Endothelial cell of umbilical vein (primary cell): ENCODE measurements around the gene PLB1. TPM values are rescaled to one million over a fixed set of nuclear protein-coding genes. Genes with fewer than 3 reads are reported as not detected.

Experiments
- BruUV-seq: library from RNA; stranded (reverse); fragments of 400-500 nt; replicated peaks from 2 replicates; lab custom pipeline; 2021; lab: Mats Ljungman, UMichigan
- CTCF ChIA-PET: fragments of 300-600, 350-600 bp; sonication (Branson Sonifier 250); formaldehyde crosslinking; loops from one replicate; lab custom pipeline; 2021; ENCODE audit warnings: antibody characterized with exemption, inconsistent platforms; lab: Charles Lee
- POLR2A ChIA-PET: fragments of 300-600, 350-600 bp; sonication (Branson Sonifier 250); formaldehyde crosslinking; loops from one replicate; lab custom pipeline; 2021; ENCODE audit warnings: antibody characterized with exemption, inconsistent platforms; lab: Charles Lee
- DNase-seq: peaks from one replicate; pipeline ENCODE4 v3.0.0-alpha.2; 2011; ENCODE audit warnings: low read depth, low spot score
- FAIRE-seq: peaks from 2 replicates; lab custom pipeline; 2011; peaks lifted over from hg19 to GRCh38; lab: Jason Lieb, UNC
- H2AFZ ChIP-seq: 2 replicates; pipeline ENCODE4 v1.6.0; 2012; ENCODE audit warnings: low read depth, low read length, control low read depth, inconsistent platforms
- H3K27ac ChIP-seq: 2 replicates; pipeline ENCODE4 v1.5.1; 2011; ENCODE audit warnings: low read depth, mild to moderate bottlenecking, control low read depth, low read length, moderate library complexity; ENCODE audit not compliant: insufficient read depth
- H3K27me3 ChIP-seq, 2 experiments: 2 replicates each; pipeline versions ENCODE4 v1.6.0 to v1.6.1; 2011; ENCODE audit warnings: low read length in 2 of 2, mixed read lengths in 1 of 2; ENCODE audit not compliant: control insufficient read depth in 2 of 2, insufficient read depth in 2 of 2
- H3K36me3 ChIP-seq, 2 experiments: 2 replicates in 1 of 2; 3 replicates in 1 of 2; pipeline ENCODE4 v1.5.1; 2011; ENCODE audit warnings: low read length in 2 of 2, mild to moderate bottlenecking in 1 of 2, moderate library complexity in 1 of 2; ENCODE audit not compliant: control insufficient read depth in 2 of 2, insufficient read depth in 2 of 2; ENCODE audit errors: extremely low read depth in 1 of 2
- H3K4me1 ChIP-seq: 3 replicates; pipeline ENCODE4 v1.5.1; 2011; ENCODE audit warnings: mild to moderate bottlenecking, low read length; ENCODE audit not compliant: control insufficient read depth, insufficient read depth; ENCODE audit errors: extremely low read depth
- H3K4me2 ChIP-seq: 2 replicates; pipeline ENCODE4 v1.6.1; 2011; ENCODE audit warnings: low read length, control low read depth, mixed read lengths; ENCODE audit not compliant: insufficient read depth
- H3K4me3 ChIP-seq, 3 experiments: fragments of 200-600 bp in 1 of 3; sonication (generic), shearing (Covaris generic) in 1 of 3; replicated peaks in 1 of 3; 2 replicates each; pipeline ENCODE4 v1.5.1; 2011 to 2016; ENCODE audit warnings: control low read depth in 3 of 3, low read length in 3 of 3, mild to moderate bottlenecking in 2 of 3, inconsistent platforms in 1 of 3, low read depth in 1 of 3, moderate library complexity in 1 of 3; ENCODE audit not compliant: insufficient read depth in 1 of 3
- H3K79me2 ChIP-seq: 2 replicates; pipeline ENCODE4 v1.6.0; 2012; ENCODE audit warnings: low read length, inconsistent platforms; ENCODE audit not compliant: control insufficient read depth, insufficient read depth
- H3K9ac ChIP-seq: replicated peaks from 2 replicates; pipeline ENCODE3; 2011; ENCODE audit warnings: low read length, control low read depth; ENCODE audit not compliant: insufficient read depth; ENCODE audit errors: extremely low read depth
- H3K9me1 ChIP-seq: replicated peaks from 3 replicates; pipeline ENCODE4 v1.6.0; 2011; ENCODE audit warnings: mild to moderate bottlenecking, low read length; ENCODE audit not compliant: control insufficient read depth, insufficient read depth; ENCODE audit errors: extremely low read depth
- H3K9me3 ChIP-seq: replicated peaks from 2 replicates; pipeline ENCODE4 v1.5.1; 2012; ENCODE audit warnings: low read length, inconsistent platforms; ENCODE audit not compliant: control insufficient read depth, insufficient read depth
- H4K20me1 ChIP-seq: replicated peaks from 2 replicates; pipeline ENCODE3; 2011; ENCODE audit warnings: mild to moderate bottlenecking, low read length; ENCODE audit not compliant: control insufficient read depth, insufficient read depth; ENCODE audit errors: extremely low read depth
- CTCF ChIP-seq, 2 donors: IDR thresholded peaks; 1 replicate in 1 of 2; 2 replicates in 1 of 2; pipeline ENCODE4 v1.5.1; 2011; ENCODE audit warnings: low read length in 2 of 2, mild to moderate bottlenecking in 2 of 2, moderate library complexity in 2 of 2, control low read depth in 1 of 2, inconsistent platforms in 1 of 2, low read depth in 1 of 2; ENCODE audit not compliant: insufficient read depth in 1 of 2; ENCODE audit errors: extremely low read depth in 1 of 2
- EZH2 ChIP-seq: IDR thresholded peaks from 2 replicates; pipeline ENCODE4 v1.6.1; 2012; ENCODE audit warnings: borderline replicate concordance, low read depth, mild to moderate bottlenecking, moderate library complexity, low read length, inconsistent platforms; ENCODE audit not compliant: severe bottlenecking
- FOS ChIP-seq: IDR thresholded peaks from 2 replicates; pipeline ENCODE4 v1.6.1; 2011; ENCODE audit warnings: mild to moderate bottlenecking, low read length, moderate library complexity, borderline replicate concordance; ENCODE audit not compliant: insufficient read depth
- GATA2 ChIP-seq: IDR thresholded peaks from 2 replicates; pipeline ENCODE4 v1.7.0; 2011; ENCODE audit warnings: low read depth, mild to moderate bottlenecking, moderate library complexity, mixed read lengths, low read length; ENCODE audit not compliant: insufficient read length, insufficient read depth
- JUN ChIP-seq: IDR thresholded peaks from 2 replicates; pipeline ENCODE4 v1.6.1; 2011; ENCODE audit warnings: borderline replicate concordance, low read depth; ENCODE audit not compliant: insufficient read length, insufficient read depth
- MAX ChIP-seq: IDR thresholded peaks from 2 replicates; pipeline ENCODE4 v1.6.1; 2011; ENCODE audit not compliant: insufficient read depth, insufficient read length
- MYC ChIP-seq: IDR thresholded peaks from one replicate; pipeline ENCODE4 v1.6.1; 2011; ENCODE audit warnings: mild to moderate bottlenecking, low read depth, low read length
- POLR2A ChIP-seq: IDR thresholded peaks from 2 replicates; pipeline ENCODE4 v1.6.1; 2012; ENCODE audit warnings: low read depth, mild to moderate bottlenecking, control low read depth, low read length
- POLR2AphosphoS5 ChIP-seq: IDR thresholded peaks from 2 replicates; pipeline ENCODE4 v1.6.1; 2012; ENCODE audit warnings: low read depth, mild to moderate bottlenecking, control low read depth, low read length, moderate library complexity; ENCODE audit not compliant: insufficient read depth
- dilution Hi-C: fragments of 300-500 bp; cut with MboI; formaldehyde crosslinking; loops from one replicate; pipeline ENCODE4 v1.15.0; 2019; ENCODE audit warnings: low sequenced_read_pairs; ENCODE audit not compliant: extremely low pct_ligation_motif_present
- intact Hi-C: fragments of 100-400 bp; cut with micrococcal nuclease; formaldehyde crosslinking; loops from one replicate; pipeline ENCODE4 v1.10.0; 2022
- polyA plus RNA-seq, 4 experiments: library from polyadenylated mRNA; depleted of rRNA in 3 of 4; stranded (reverse) in 3 of 4; unstranded in 1 of 4; fragments of >200 nt; gene quantifications; 2 replicates each; pipeline versions ENCODE4 v1.2.1 to v1.2.3, GENCODE V29; 2011 to 2012; ENCODE audit warnings: missing spikeins in 1 of 4
- total RNA-seq: library from RNA; stranded (reverse); gene quantifications from 2 replicates; pipeline ENCODE4 v1.2.3, GENCODE V29; 2021

The PLB1 gene
- total and polyA plus RNA-seq, 2 donors (not counting 3 experiments of a cell fraction or from before 2014, with no cell fraction given), result 0.75 to 0.80 TPM

- Histone ChIP-seq H3K27ac (no peak overlapping the region), H3K4me1 (peaks cover 18% of the 10 kb centered on the region), H3K4me3 (no peak overlapping the region), H3K9me1 (no peaks in the 10 kb centered on the region), H3K9ac (no peak overlapping the region), H3K9me3 (no peaks in the 10 kb centered on the region), H3K79me2 (no peaks in the 10 kb centered on the region), H4K20me1 (no peaks in the 10 kb centered on the region), H3K27me3 (no peaks in the 10 kb centered on the region), H2AFZ (no peak overlapping the region), H3K36me3 (no peaks in the 10 kb centered on the region), H3K4me2 (no peak overlapping the region)
- dilution Hi-C loops (no loop called here), intact Hi-C loops (no loop called here)
- BruUV-seq, result no TSS peak
- FAIRE-seq (no peak), DNase-seq (no peak)
- ChIA-PET CTCF (interaction anchor here (1.7 to 5.2 kb wide), 3 partner anchors 11 to 169 kb away, joined by 7 to 64 read pairs (median 30); partner anchors contain the start of gene PPP1CB), POLR2A (interaction anchor here (0.7 kb wide), 1 partner anchor 175 kb away, joined by 5 read pairs; no protein-coding TSS in a partner anchor)
- TF ChIP-seq FOS (no peak), EZH2 (no peak), POLR2A (no peak), JUN (no peak), MYC (no peak), GATA2 (no peak), POLR2AphosphoS5 (no peak), CTCF (IDR thresholded peaks at IDR 0.05; ENCODE audit: extremely low read depth in 1 of 2, insufficient read depth in 1 of 2, low read depth in 1 of 2, low read length in 2 of 2) (no peak), MAX (no peak)
These were observed 86.7 kb downstream of the PLB1 start for GRCh38 chr2:28582595-28582994.
